Measurements from ENCODE around the gene PIK3R1. TPM values are rescaled to one million over a fixed set of nuclear protein-coding genes. Genes with fewer than 3 reads are reported as not detected.

PIK3R1 gene
- total RNA-seq, 3 donors from 2014 or later: 66.7 to 197 (median 74.9) TPM

DNA sequence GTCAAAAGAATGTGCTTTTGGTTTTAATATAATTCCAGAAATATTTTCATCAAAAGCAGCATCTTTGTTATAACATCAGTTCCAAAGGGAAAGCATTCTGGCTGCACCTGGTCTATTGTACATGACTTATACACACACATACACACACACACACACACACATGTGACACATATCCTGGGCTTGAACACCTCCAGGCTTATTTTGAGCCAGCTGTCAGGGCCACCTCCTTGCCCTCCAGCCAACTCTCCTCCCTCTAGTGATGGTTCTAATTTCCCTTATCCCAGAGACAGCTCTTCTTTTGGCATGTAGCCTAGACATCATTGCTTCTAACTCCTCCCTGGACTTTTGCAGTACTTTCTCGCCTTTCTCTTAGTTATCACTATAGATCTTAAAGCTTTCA, 115.0 kb downstream of the PIK3R1 start:
- no peak for DNase-seq
- H3K4me1 ChIP-seq (ENCODE audit: low read depth): peaks cover 17% of the 10 kb centered on the region
- H3K4me3 ChIP-seq: no peak overlapping the region
- no peaks in the 10 kb centered on the region for H3K9me3 ChIP-seq
- H3K36me3 ChIP-seq (ENCODE audit: low read depth): no peaks in the 10 kb centered on the region
- ATAC-seq: peak; percentile 20
- intact Hi-C loops (cut with DNase I, micrococcal nuclease): no loop called here
- TF ChIP-seq CTCF (IDR thresholded peaks at IDR 0.05): no peak

GRCh38 chr5:68331192-68332079, 115.9 kb downstream of the PIK3R1 start:
- Histone ChIP-seq H3K36me3 (ENCODE audit: low read depth) (no peaks in the 10 kb centered on the region), H3K4me1 (ENCODE audit: low read depth) (peaks cover 17% of the 10 kb centered on the region), H3K9me3 (no peaks in the 10 kb centered on the region), H3K4me3 (no peak overlapping the region)
- DNase-seq (no peak), ATAC-seq (peak; percentile 61)
- intact Hi-C loops (cut with DNase I, micrococcal nuclease): no loop called here
- no peak for TF ChIP-seq CTCF (IDR thresholded peaks at IDR 0.05)

DNA sequence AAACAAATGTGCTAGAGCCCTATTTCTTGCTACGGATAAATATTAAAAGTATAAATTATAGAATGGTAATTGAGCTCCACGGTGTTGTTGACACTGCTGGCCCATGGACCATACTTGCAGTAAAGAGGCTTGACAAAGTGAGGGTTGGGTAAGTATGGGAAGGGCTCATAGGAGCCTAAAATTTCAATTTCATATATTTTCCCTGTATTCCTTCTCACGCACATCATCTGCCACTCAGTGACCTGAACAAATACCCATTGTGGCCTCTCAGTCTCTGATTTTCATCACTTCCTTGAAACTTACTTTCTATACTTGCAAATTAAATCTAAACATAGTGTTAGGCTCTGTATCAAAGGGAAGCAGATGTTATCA, 116.5 kb downstream of the PIK3R1 start:
- no peak overlapping the region for H3K4me3 ChIP-seq
- DNase-seq (no peak), ATAC-seq (no peak)
- peaks cover 17% of the 10 kb centered on the region for H3K4me1 ChIP-seq (ENCODE audit: low read depth)
- intact Hi-C loops (cut with DNase I, micrococcal nuclease): no loop called here
- H3K36me3 ChIP-seq (ENCODE audit: low read depth): no peaks in the 10 kb centered on the region
- H3K9me3 ChIP-seq: no peaks in the 10 kb centered on the region
- no peak for TF ChIP-seq CTCF (IDR thresholded peaks at IDR 0.05)

DNA sequence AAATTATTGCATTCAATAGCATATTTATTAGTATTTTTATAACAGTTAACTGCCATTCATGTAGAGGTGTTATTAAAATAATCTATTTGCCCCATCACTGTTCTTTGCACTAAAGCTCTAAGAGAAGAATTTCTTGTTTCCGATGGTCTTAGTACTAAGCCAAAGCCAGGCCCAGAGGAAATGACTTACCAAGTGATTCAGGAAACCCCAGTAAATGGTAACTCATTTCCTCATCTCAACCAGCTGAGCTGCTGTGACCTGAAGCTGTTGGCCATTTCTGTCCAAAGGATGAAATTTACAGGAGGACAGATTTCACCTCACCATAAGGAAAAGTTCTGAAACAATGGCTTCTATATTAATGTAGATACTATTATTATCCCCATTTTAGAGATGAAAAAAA, 117.0 kb downstream of the PIK3R1 start:
- ATAC-seq: peak; percentile 42
- H3K4me1 ChIP-seq (ENCODE audit: low read depth): peaks cover 17% of the 10 kb centered on the region
- H3K36me3 ChIP-seq (ENCODE audit: low read depth): no peaks in the 10 kb centered on the region
- no peak overlapping the region for H3K4me3 ChIP-seq
- DNase-seq: no peak
- H3K9me3 ChIP-seq: no peaks in the 10 kb centered on the region
- TF ChIP-seq CTCF (IDR thresholded peaks at IDR 0.05): no peak
- intact Hi-C loops (cut with DNase I, micrococcal nuclease): no loop called here

GRCh38 chr5:68333649-68334552, 118.3 kb downstream of the PIK3R1 start:
- DNase-seq (no peak), ATAC-seq (no peak)
- intact Hi-C loops (cut with DNase I, micrococcal nuclease): no loop called here
- H3K9me3 ChIP-seq: no peaks in the 10 kb centered on the region
- no peak overlapping the region for H3K4me3 ChIP-seq
- peaks cover 17% of the 10 kb centered on the region for H3K4me1 ChIP-seq (ENCODE audit: low read depth)
- no peak for TF ChIP-seq CTCF (IDR thresholded peaks at IDR 0.05)
- H3K36me3 ChIP-seq (ENCODE audit: low read depth): no peaks in the 10 kb centered on the region
